HG03280 (cell line): ENCODE results near the gene IFITM1.
"Not testable (repeated sequence)": the region's sequence is repeated elsewhere in the genome, so short reads cannot be mapped to it uniquely, and the experiment has no call there.

Source experiments
- ATAC-seq: cut with Tn5 transposase; IDR thresholded peaks from one replicate; pipeline ENCODE4 v1.9.1; 2021; ENCODE audit warnings: mild to moderate bottlenecking, moderate library complexity; ENCODE audit not compliant: unreplicated experiment

Gene IFITM1

DNA sequence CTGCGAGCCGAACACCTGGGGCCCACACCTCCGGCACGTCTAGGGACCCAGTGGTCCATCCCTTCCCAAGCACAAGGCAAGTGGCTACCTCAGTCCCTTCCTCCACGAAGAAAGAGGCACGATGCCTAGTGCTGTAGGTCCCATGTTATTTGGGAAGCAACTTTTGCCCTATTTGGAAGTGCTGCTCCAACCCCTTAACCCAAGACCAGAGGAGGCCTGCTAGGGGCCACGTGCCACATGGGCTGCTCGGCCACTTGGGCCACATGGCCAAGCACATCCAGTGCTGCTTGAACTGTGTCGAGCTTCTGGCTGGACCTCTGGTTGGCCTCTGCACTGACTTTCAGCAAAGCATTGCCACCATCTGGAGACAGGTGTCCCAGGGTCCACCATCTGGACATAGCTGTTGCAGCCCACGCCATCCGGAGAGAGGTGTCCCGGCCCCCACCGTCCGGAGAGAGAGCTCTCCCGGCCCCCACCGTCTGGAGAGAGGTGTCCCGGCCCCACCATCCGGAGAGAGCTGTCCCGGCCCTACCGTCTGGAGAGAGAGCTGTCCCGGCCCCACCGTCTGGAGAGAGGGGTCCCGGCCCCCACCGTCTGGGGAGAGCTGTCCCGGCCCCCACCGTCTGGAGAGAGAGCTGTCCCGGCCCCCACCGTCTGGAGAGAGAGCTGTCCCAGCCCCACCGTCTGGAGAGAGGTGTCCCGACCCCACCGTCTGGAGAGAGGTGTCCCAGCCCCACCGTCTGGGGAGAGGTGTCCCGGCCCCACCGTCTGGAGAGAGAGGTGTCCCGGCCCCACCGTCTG is 49.0 kb downstream of the IFITM1 start:
- no peak for ATAC-seq

GRCh38 chr11:363443-363805 is 49.6 kb downstream of the IFITM1 start:
- not testable (repeated sequence) for ATAC-seq

DNA sequence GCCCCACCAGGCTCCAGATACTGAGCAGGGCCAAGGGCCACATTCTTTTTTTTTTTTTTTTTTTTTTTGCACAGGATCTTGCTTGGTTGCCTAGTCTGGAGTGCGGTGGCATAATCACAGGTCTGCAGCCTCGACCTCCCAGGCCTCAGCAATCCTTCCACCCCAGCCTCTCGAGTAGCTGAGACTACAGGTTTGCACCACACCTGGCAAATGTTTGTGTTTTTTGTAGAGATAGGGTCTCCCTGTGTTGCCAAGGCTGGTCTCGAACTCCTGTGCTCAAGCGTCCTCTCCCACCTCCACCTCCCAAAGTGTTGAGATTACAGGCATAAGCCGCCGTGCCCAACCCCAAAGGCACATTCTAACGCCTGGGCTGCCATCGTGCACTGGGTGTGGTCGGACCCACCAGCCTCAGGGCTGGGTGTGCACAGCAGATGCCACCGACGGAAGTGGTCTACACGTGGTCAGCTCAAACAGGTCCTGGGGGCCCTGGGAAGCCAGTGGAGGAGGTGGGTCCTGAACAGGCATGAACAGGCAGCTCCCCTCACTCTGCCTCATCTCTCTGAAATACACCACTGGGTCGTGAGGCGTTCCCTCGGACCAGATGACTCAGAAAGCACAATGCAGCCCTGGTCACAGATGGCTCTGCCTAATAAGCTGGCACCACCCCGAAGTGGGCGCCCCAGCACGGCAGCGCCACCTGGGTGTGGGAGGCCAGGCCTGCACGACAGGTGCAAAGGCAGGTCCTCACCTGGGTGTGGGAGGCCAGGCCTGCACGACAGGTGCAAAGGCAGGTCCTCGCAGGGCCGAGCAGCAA is 50.3 kb downstream of the IFITM1 start:
- ATAC-seq, result no peak
